Activated CD8-positive, alpha-beta T cell treated with anti-CD3 and anti-CD28 coated beads for 36 hours (primary cell): ENCODE results near the gene SLC25A53. TPM values are rescaled to one million over a fixed set of nuclear protein-coding genes. Genes with fewer than 3 reads are reported as not detected.
"Not testable (repeated sequence)": the region's sequence is repeated elsewhere in the genome, so short reads cannot be mapped to it uniquely, and the experiment has no call there.

Experiments used
- ATAC-seq: fragments of 200-7000 bp; cut with Tn5 transposase; one replicate; pipeline ENCODE4 v1.10.0; 2021; ENCODE audit warnings: mild to moderate bottlenecking, moderate library complexity
- CTCF ChIA-PET: fragments of 350-600 bp; sonication (Branson Sonifier 250); formaldehyde crosslinking; loops from one replicate; lab custom pipeline; 2021; ENCODE audit warnings: antibody characterized with exemption; lab: Charles Lee
- POLR2A ChIA-PET: fragments of 350-600 bp; sonication (Branson Sonifier 250); formaldehyde crosslinking; loops from one replicate; lab custom pipeline; 2021; ENCODE audit warnings: antibody characterized with exemption; lab: Charles Lee
- DNase-seq: peaks from one replicate; pipeline ENCODE4 v3.0.0-alpha.2; 2020
- H3K27ac Mint-ChIP-seq: one replicate; pipeline ENCODE4 v1.8.0; 2021; ENCODE audit warnings: mild to moderate bottlenecking, mixed read lengths
- H3K27me3 Mint-ChIP-seq: one replicate; pipeline ENCODE4 v1.8.0; 2021; ENCODE audit warnings: mixed read lengths
- H3K36me3 Mint-ChIP-seq: one replicate; pipeline ENCODE4 v1.8.0; 2021; ENCODE audit warnings: low read depth, mixed read lengths
- H3K4me1 Mint-ChIP-seq: one replicate; pipeline ENCODE4 v1.8.0; 2021; ENCODE audit warnings: low read depth, mixed read lengths
- H3K4me3 Mint-ChIP-seq: one replicate; pipeline ENCODE4 v1.8.0; 2021; ENCODE audit warnings: mild to moderate bottlenecking, moderate library complexity, mixed read lengths
- H3K9me3 Mint-ChIP-seq: one replicate; pipeline ENCODE4 v1.8.0; 2021; ENCODE audit warnings: mixed read lengths
- CTCF ChIP-seq: fragments of 200-600 bp; IDR thresholded peaks from one replicate; pipeline ENCODE4 v1.8.0; 2022; ENCODE audit warnings: antibody characterized with exemption, mild to moderate bottlenecking
- intact Hi-C: fragments of 100-400 bp; cut with micrococcal nuclease; formaldehyde crosslinking; loops from one replicate; pipeline ENCODE4 v1.10.0; 2022
- total RNA-seq, 2 experiments: library from RNA; stranded (reverse); gene quantifications; one replicate each; pipeline ENCODE4 v1.2.3, GENCODE V29; 2021

Gene SLC25A53
- total RNA-seq, 2 experiments from 2014 or later: 4.4 to 4.7 TPM

GRCh38 chrX:104112326-104112951, 44.4 kb downstream of the SLC25A53 start, which contains the start of gene ZCCHC18:
ZCCHC18 (plus strand) TSS chrX:104112523; CDS start chrX:104114112, 1,589 bp downstream.
- ChIA-PET CTCF (interaction anchor here (0.9 to 5.7 kb wide), 9 partner anchors 10 to 274 kb away, joined by 3 to 37 read pairs (median 6); partner anchors contain the start of gene SLC25A53), POLR2A (interaction anchor here (1.0 to 1.6 kb wide), 6 partner anchors 9 to 193 kb away, joined by 3 to 9 read pairs (median 4); partner anchors contain the start of gene SLC25A53)
- Mint-ChIP-seq H3K4me1 (peaks cover 54% of the 10 kb centered on the region), H3K4me3 (peak within 1 kb of the TSS; percentile 81), H3K27me3 (no peaks in the 10 kb centered on the region), H3K36me3 (peaks cover 5% of the 10 kb centered on the region), H3K27ac (peak within 1 kb of the TSS; percentile 89), H3K9me3 (no peaks in the 10 kb centered on the region)
- TF ChIP-seq CTCF: no peak
- intact Hi-C loops: no loop called here
- peak; percentile 65 for DNase-seq
- ATAC-seq: peak; percentile 59

- H3K27ac Mint-ChIP-seq: peak overlapping the region; percentile 83
- H3K36me3 Mint-ChIP-seq, H3K27me3 Mint-ChIP-seq, intact Hi-C loops, H3K9me3 Mint-ChIP-seq: not testable (repeated sequence)
- peak overlapping the region; percentile 81 for H3K4me3 Mint-ChIP-seq
- ATAC-seq (peak; percentile 50), DNase-seq (peak; percentile 11)
- POLR2A ChIA-PET: interaction anchor here (0.6 to 1.5 kb wide), 3 partner anchors 7 to 47 kb away, joined by 3 to 4 read pairs (median 3); partner anchors contain the start of gene SLC25A53
- CTCF ChIA-PET: interaction anchor here (3.9 to 5.7 kb wide), 2 partner anchors 10 to 26 kb away, joined by 35 to 37 read pairs; no protein-coding TSS in a partner anchor
- H3K4me1 Mint-ChIP-seq: peaks cover 53% of the 10 kb centered on the region
These were observed 46.1 kb downstream of the SLC25A53 start for GRCh38 chrX:104110491-104111240.

- Mint-ChIP-seq H3K27ac (peak overlapping the region; percentile 63), H3K9me3 (no peaks in the 10 kb centered on the region), H3K36me3 (peaks cover 5% of the 10 kb centered on the region), H3K4me3 (no peak overlapping the region), H3K4me1 (peaks cover 44% of the 10 kb centered on the region), H3K27me3 (no peaks in the 10 kb centered on the region)
- ATAC-seq (no peak), DNase-seq (peak; percentile 12)
- intact Hi-C loops: no loop called here
- TF ChIP-seq CTCF: no peak
- ChIA-PET CTCF (interaction anchor here (1.0 to 1.6 kb wide), 2 partner anchors 10 to 27 kb away, joined by 3 to 8 read pairs; no protein-coding TSS in a partner anchor), POLR2A (interaction anchor here (0.6 to 1.3 kb wide), 2 partner anchors 48 to 267 kb away, joined by 3 to 4 read pairs; partner anchors contain the start of gene SLC25A53)
These were observed 47.9 kb downstream of the SLC25A53 start for GRCh38 chrX:104108955-104109354.

- POLR2A ChIA-PET: interaction anchor here (0.6 kb wide), 1 partner anchor 330 kb away, joined by 3 read pairs; no protein-coding TSS in a partner anchor
- Mint-ChIP-seq H3K27me3 (no peaks in the 10 kb centered on the region), H3K4me3 (no peak overlapping the region), H3K4me1 (peaks cover 34% of the 10 kb centered on the region), H3K27ac (no peak overlapping the region), H3K36me3 (peaks cover 6% of the 10 kb centered on the region), H3K9me3 (no peaks in the 10 kb centered on the region)
- ATAC-seq (no peak), DNase-seq (no peak)
- CTCF ChIA-PET: no interaction called here
- intact Hi-C loops: no loop called here
- no peak for TF ChIP-seq CTCF
These were observed 51.2 kb downstream of the SLC25A53 start for GRCh38 chrX:104105330-104106262.

GRCh38 chrX:104104676-104105075, 52.1 kb downstream of the SLC25A53 start:
- ChIA-PET POLR2A (no interaction called here), CTCF (no interaction called here)
- H3K27ac Mint-ChIP-seq: no peak overlapping the region
- intact Hi-C loops: no loop called here
- TF ChIP-seq CTCF: no peak
- ATAC-seq (no peak), DNase-seq (no peak)
- H3K4me3 Mint-ChIP-seq: no peak overlapping the region
- H3K9me3 Mint-ChIP-seq: no peaks in the 10 kb centered on the region
- peaks cover 2% of the 10 kb centered on the region for H3K36me3 Mint-ChIP-seq
- peaks cover 25% of the 10 kb centered on the region for H3K4me1 Mint-ChIP-seq
- no peaks in the 10 kb centered on the region for H3K27me3 Mint-ChIP-seq
